ENCODE data around the gene TMEM33.
A peak's percentile ranks its signal among the peaks of the same experiment; 100 is the strongest.

The TMEM33 gene

GRCh38 chr4:41940834-41941233 lies 5.6 kb downstream of the TMEM33 start:
- no peak for DNase-seq

GRCh38 chr4:41943506-41943905 lies 8.3 kb downstream of the TMEM33 start:
- no peak for DNase-seq

GRCh38 chr4:41944089-41944488 lies 8.9 kb downstream of the TMEM33 start:
- DNase-seq = no peak

GRCh38 chr4:41949531-41949930 lies 14.3 kb downstream of the TMEM33 start:
- DNase-seq = no peak

GRCh38 chr4:41957634-41958033 lies 22.4 kb downstream of the TMEM33 start:
- no peak for DNase-seq

GRCh38 chr4:41963105-41963504 lies 27.9 kb downstream of the TMEM33 start:
- no peak for DNase-seq

GRCh38 chr4:41964401-41964800 lies 29.2 kb downstream of the TMEM33 start:
- DNase-seq = no peak

- DNase-seq = no peak
These were observed 32.2 kb downstream of the TMEM33 start for GRCh38 chr4:41967392-41967791.

GRCh38 chr4:41969671-41970070 lies 34.4 kb downstream of the TMEM33 start:
- DNase-seq = no peak

- no peak for DNase-seq
These were observed 40.1 kb downstream of the TMEM33 start for GRCh38 chr4:41975341-41975740.

GRCh38 chr4:41976775-41977516 lies 41.7 kb downstream of the TMEM33 start:
- DNase-seq = no peak

GRCh38 chr4:41977709-41978108 lies 42.5 kb downstream of the TMEM33 start:
- no peak for DNase-seq

GRCh38 chr4:41981456-41981855 lies 46.2 kb downstream of the TMEM33 start, which contains the start of gene DCAF4L1:
Gene DCAF4L1 (plus strand): TSS chr4:41981756. CDS start chr4:41981793, 37 bp downstream.
- no peak for DNase-seq

- DNase-seq = no peak
These were observed 47.5 kb downstream of the TMEM33 start for GRCh38 chr4:41982716-41983115.

- DNase-seq = no peak
These were observed 49.9 kb downstream of the TMEM33 start for GRCh38 chr4:41985151-41985550.

- DNase-seq = no peak
These were observed 54.8 kb downstream of the TMEM33 start for GRCh38 chr4:41989994-41990364.

- peak; percentile 92 for DNase-seq
These were observed 55.3 kb downstream of the TMEM33 start, which contains the start of gene SLC30A9 for GRCh38 chr4:41990365-41991111. Gene SLC30A9 (plus strand): TSS chr4:41990530. CDS start chr4:41990652, 122 bp downstream.

GRCh38 chr4:41991916-41992767 lies 56.9 kb downstream of the TMEM33 start:
- DNase-seq = no peak

- no peak for DNase-seq
These were observed 58.0 kb downstream of the TMEM33 start for GRCh38 chr4:41992967-41993857.

GRCh38 chr4:41994461-41994985 lies 59.3 kb downstream of the TMEM33 start:
- no peak for DNase-seq

- no peak for DNase-seq
These were observed 62.8 kb downstream of the TMEM33 start for GRCh38 chr4:41998019-41998418.

- DNase-seq = no peak
These were observed 64.1 kb downstream of the TMEM33 start for GRCh38 chr4:41999321-41999720.

Measured in T1000 (cell line).